A549 (cell line): ENCODE data around the gene TCHP.

Experiments
- BHLHE40 ChIP-seq: IDR thresholded peaks from 2 replicates; pipeline ENCODE4 v1.6.1; 2012; ENCODE audit warnings: low read depth, low read length, inconsistent platforms
- CEBPB ChIP-seq, 2 experiments: fragments of >200 bp in 1 of 2; sonication (Bioruptor Twin) in 1 of 2; formaldehyde crosslinking in 1 of 2; IDR thresholded peaks; 2 replicates each; pipeline ENCODE4 v1.6.1; 2012 to 2016
- CHD2 ChIP-seq: fragments of 150-350 bp; IDR thresholded peaks from 2 replicates; pipeline ENCODE4 v1.6.1; 2014; ENCODE audit warnings: low read length; ENCODE audit not compliant: partially characterized antibody
- CTCF ChIP-seq: fragments of >200 bp; sonication (Bioruptor Twin); formaldehyde crosslinking; IDR thresholded peaks from 3 replicates; pipeline ENCODE4 v1.5.1; 2016
- NFE2L2 ChIP-seq: fragments of 150-350 bp; conservative IDR thresholded peaks from 2 replicates; pipeline ENCODE4 v1.6.1; 2014; ENCODE audit warnings: low read length
- POLR2AphosphoS2 ChIP-seq: conservative IDR thresholded peaks from 2 replicates; pipeline ENCODE4 v1.6.1; 2012; ENCODE audit warnings: low read length, improper control_type of control experiment, inconsistent platforms

DNA sequence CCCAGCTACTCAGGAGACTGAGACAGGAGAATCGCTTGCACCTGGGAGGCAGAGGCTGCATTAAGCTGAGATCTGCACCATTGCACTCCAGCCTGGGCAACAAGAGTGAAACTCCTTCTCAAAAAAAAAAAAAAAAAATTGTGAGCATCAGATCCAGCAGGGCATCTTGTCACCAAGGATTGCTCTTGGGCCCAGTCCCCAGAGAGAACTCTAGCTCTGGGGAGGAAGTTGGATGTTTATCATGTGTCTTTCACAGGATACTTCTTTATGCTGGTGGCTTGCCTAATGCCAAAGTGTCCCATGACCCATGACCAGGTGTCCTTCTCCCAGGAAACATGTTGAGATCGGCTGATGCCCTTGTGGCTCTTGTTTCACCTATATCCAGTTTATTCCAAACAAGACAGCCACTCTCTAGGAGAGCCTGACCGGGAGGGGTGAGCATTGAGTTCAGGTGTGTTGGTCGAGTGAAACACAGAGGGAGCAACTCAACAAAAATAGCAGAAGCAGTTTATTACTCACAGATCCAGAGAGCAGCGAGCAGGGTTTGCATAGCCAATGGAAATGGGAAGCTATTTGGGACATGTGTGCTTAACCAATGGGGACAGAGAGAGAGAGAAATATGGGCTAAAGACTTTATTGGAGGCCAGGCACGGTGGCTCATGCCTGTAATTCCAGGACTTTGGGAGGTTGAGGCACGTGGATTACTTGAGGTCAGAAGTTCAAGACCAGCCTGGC, 6.6 kb upstream of the TCHP start:
- no peak for TF ChIP-seq CHD2
- TF ChIP-seq BHLHE40 = no peak
- TF ChIP-seq CTCF = no peak
- TF ChIP-seq POLR2AphosphoS2 = no peak
- TF ChIP-seq CEBPB (IDR thresholded peaks at IDR 0.05) = no peak
- no peak for TF ChIP-seq NFE2L2
